Measurements from ENCODE around the gene TBC1D13. TPM values are rescaled to one million over a fixed set of nuclear protein-coding genes. Genes with fewer than 3 reads are reported as not detected.

Gene TBC1D13
- total RNA-seq, 1 donor from 2014 or later, result 24.3 TPM

DNA sequence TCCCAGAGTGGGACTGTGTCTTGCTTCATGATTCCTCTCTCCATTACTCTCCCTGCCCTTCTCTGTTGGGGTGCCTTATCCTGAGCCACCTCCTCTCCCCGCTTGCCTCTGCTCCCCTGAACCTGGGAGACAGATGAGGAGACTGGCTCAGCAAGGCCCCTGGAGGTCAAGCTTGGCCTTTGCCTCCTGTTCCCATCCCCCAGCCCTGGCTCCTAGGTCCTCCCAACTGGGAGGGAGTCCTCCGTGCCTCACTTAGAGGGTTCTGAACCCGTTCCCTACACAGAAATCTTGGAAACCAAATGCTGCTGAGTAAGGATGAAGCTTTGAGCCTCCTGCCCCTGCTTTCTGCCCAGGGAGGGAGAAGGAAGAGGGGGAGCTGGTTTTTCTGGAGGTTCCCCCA is 21.5 kb downstream of the TBC1D13 start:
- no peaks in the 10 kb centered on the region for H3K4me1 Mint-ChIP-seq (ENCODE audit: low read depth, unreplicated experiment)
- FAIRE-seq (no peak), DNase-seq (ENCODE audit: low read depth) (no peak)
- TF ChIP-seq, protein P1, sequence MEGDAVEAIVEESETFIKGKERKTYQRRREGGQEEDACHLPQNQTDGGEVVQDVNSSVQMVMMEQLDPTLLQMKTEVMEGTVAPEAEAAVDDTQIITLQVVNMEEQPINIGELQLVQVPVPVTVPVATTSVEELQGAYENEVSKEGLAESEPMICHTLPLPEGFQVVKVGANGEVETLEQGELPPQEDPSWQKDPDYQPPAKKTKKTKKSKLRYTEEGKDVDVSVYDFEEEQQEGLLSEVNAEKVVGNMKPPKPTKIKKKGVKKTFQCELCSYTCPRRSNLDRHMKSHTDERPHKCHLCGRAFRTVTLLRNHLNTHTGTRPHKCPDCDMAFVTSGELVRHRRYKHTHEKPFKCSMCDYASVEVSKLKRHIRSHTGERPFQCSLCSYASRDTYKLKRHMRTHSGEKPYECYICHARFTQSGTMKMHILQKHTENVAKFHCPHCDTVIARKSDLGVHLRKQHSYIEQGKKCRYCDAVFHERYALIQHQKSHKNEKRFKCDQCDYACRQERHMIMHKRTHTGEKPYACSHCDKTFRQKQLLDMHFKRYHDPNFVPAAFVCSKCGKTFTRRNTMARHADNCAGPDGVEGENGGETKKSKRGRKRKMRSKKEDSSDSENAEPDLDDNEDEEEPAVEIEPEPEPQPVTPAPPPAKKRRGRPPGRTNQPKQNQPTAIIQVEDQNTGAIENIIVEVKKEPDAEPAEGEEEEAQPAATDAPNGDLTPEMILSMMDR (IDR thresholded peaks at IDR 0.05; ENCODE audit: insufficient read depth, low read depth, low read length), result no peak
- no peaks in the 10 kb centered on the region for H3K27me3 ChIP-seq (ENCODE audit: insufficient read depth, low read length)
- no peaks in the 10 kb centered on the region for H4K20me1 ChIP-seq (ENCODE audit: insufficient read depth, low read length)
- no peak overlapping the region for H2AFZ ChIP-seq (ENCODE audit: low read depth, low read length)
- no peak overlapping the region for H3K4me2 ChIP-seq (ENCODE audit: low read length)
- no peaks in the 10 kb centered on the region for H3K9me3 ChIP-seq (ENCODE audit: insufficient read depth, low read depth, low read length)
- no peaks in the 10 kb centered on the region for H3K9me3 Mint-ChIP-seq (ENCODE audit: unreplicated experiment)
- H3K9ac ChIP-seq (ENCODE audit: low read length), result no peak overlapping the region
- H3K36me3 ChIP-seq (ENCODE audit: insufficient read depth, low read length), result peaks cover 6% of the 10 kb centered on the region
- no peak overlapping the region for H3K27ac ChIP-seq (ENCODE audit: low read depth, low read length)
- H3K4me3 Mint-ChIP-seq (ENCODE audit: unreplicated experiment), result no peak overlapping the region
- no peak overlapping the region for H3K27ac Mint-ChIP-seq (ENCODE audit: unreplicated experiment)
- H3K79me2 ChIP-seq (ENCODE audit: insufficient read depth, low read length), result no peaks in the 10 kb centered on the region
- H3K27me3 Mint-ChIP-seq (ENCODE audit: low read depth, unreplicated experiment), result no peaks in the 10 kb centered on the region
- H3K36me3 Mint-ChIP-seq (ENCODE audit: low read depth, unreplicated experiment), result peaks cover 5% of the 10 kb centered on the region
- no peak overlapping the region for H3K4me3 ChIP-seq (ENCODE audit: insufficient read depth, low read depth, low read length)
- no peaks in the 10 kb centered on the region for H3K4me1 ChIP-seq (ENCODE audit: insufficient read depth, low read length)

DNA sequence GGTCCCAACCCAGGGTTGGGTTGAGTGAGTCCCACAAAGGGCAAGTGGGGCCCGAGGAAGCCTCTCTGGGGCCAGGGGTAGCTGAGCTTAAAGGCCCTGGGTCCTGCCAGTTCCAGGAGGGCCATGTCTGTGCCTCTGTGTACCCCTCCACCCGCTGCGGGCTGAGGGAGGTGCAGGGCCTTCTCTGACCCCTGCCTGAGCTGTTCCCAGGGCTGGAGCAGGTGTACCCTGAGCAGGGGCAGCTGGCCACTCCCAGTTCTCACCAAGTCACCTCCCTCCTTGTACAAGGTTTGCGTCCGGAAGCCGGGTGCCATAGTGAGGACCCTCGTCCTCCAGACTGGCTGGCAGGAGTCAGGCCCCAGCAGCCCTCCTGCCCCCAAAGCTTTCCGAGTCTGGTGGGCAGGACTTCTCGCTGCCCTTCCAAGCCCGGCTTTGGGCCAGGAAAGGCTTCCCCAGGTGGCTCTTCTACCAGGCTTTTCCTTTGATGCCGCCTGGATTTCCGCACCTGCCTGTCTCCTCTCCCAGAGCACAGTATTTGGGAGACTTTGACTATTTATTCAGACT is 22.1 kb downstream of the TBC1D13 start:
- no peak overlapping the region for H3K27ac Mint-ChIP-seq (ENCODE audit: unreplicated experiment)
- Histone ChIP-seq H3K4me2 (ENCODE audit: low read length) (no peak overlapping the region), H3K79me2 (ENCODE audit: insufficient read depth, low read length) (no peaks in the 10 kb centered on the region), H3K9me3 (ENCODE audit: insufficient read depth, low read depth, low read length) (no peaks in the 10 kb centered on the region), H3K27ac (ENCODE audit: low read depth, low read length) (no peak overlapping the region), H4K20me1 (ENCODE audit: insufficient read depth, low read length) (no peaks in the 10 kb centered on the region), H3K4me1 (ENCODE audit: insufficient read depth, low read length) (no peaks in the 10 kb centered on the region), H3K9ac (ENCODE audit: low read length) (no peak overlapping the region), H3K36me3 (ENCODE audit: insufficient read depth, low read length) (peaks cover under 1% of the 10 kb centered on the region), H3K27me3 (ENCODE audit: insufficient read depth, low read length) (no peaks in the 10 kb centered on the region), H3K4me3 (ENCODE audit: insufficient read depth, low read depth, low read length) (no peak overlapping the region), H2AFZ (ENCODE audit: low read depth, low read length) (no peak overlapping the region)
- TF ChIP-seq, protein P1 (IDR thresholded peaks at IDR 0.05; ENCODE audit: insufficient read depth, low read depth, low read length), result no peak
- TF ChIP-seq EZH2 (IDR thresholded peaks at IDR 0.05; ENCODE audit: insufficient read depth, low read length), result no peak
- H3K9me3 Mint-ChIP-seq (ENCODE audit: unreplicated experiment), result no peaks in the 10 kb centered on the region
- H3K4me1 Mint-ChIP-seq (ENCODE audit: low read depth, unreplicated experiment), result no peaks in the 10 kb centered on the region
- peaks cover 5% of the 10 kb centered on the region for H3K36me3 Mint-ChIP-seq (ENCODE audit: low read depth, unreplicated experiment)
- H3K4me3 Mint-ChIP-seq (ENCODE audit: unreplicated experiment), result no peak overlapping the region
- FAIRE-seq (no peak), DNase-seq (ENCODE audit: low read depth) (no peak)
- H3K27me3 Mint-ChIP-seq (ENCODE audit: low read depth, unreplicated experiment), result no peaks in the 10 kb centered on the region

GRCh38 chr9:128809831-128810230 is 22.8 kb downstream of the TBC1D13 start:
- Histone ChIP-seq H3K4me2 (ENCODE audit: low read length) (no peak overlapping the region), H3K79me2 (ENCODE audit: insufficient read depth, low read length) (no peaks in the 10 kb centered on the region), H3K4me3 (ENCODE audit: insufficient read depth, low read depth, low read length) (no peak overlapping the region), H3K9ac (ENCODE audit: low read length) (no peak overlapping the region), H3K27me3 (ENCODE audit: insufficient read depth, low read length) (no peaks in the 10 kb centered on the region), H4K20me1 (ENCODE audit: insufficient read depth, low read length) (no peaks in the 10 kb centered on the region), H3K9me3 (ENCODE audit: insufficient read depth, low read depth, low read length) (no peaks in the 10 kb centered on the region), H3K4me1 (ENCODE audit: insufficient read depth, low read length) (no peaks in the 10 kb centered on the region), H2AFZ (ENCODE audit: low read depth, low read length) (no peak overlapping the region), H3K36me3 (ENCODE audit: insufficient read depth, low read length) (no peaks in the 10 kb centered on the region), H3K27ac (ENCODE audit: low read depth, low read length) (no peak overlapping the region)
- H3K9me3 Mint-ChIP-seq (ENCODE audit: unreplicated experiment), result no peaks in the 10 kb centered on the region
- peaks cover 5% of the 10 kb centered on the region for H3K36me3 Mint-ChIP-seq (ENCODE audit: low read depth, unreplicated experiment)
- H3K27me3 Mint-ChIP-seq (ENCODE audit: low read depth, unreplicated experiment), result no peaks in the 10 kb centered on the region
- no peak for FAIRE-seq
- H3K4me1 Mint-ChIP-seq (ENCODE audit: low read depth, unreplicated experiment), result no peaks in the 10 kb centered on the region
- no peak for TF ChIP-seq EZH2 (IDR thresholded peaks at IDR 0.05; ENCODE audit: insufficient read depth, low read length)
- TF ChIP-seq, protein P1 (IDR thresholded peaks at IDR 0.05; ENCODE audit: insufficient read depth, low read depth, low read length), result no peak
- H3K4me3 Mint-ChIP-seq (ENCODE audit: unreplicated experiment), result no peak overlapping the region
- DNase-seq (ENCODE audit: low read depth), result no peak
- H3K27ac Mint-ChIP-seq (ENCODE audit: unreplicated experiment), result no peak overlapping the region
